GM19238 (cell line): Measurements from ENCODE around the gene PTP4A1.
"Not testable (repeated sequence)": the region's sequence is repeated elsewhere in the genome, so short reads cannot be mapped to it uniquely, and the experiment has no call there.

Experiments
- DNase-seq: peaks from one replicate; pipeline ENCODE4 v3.0.0; 2011; ENCODE audit warnings: low spot score; ENCODE audit not compliant: insufficient read length

PTP4A1 gene

GRCh38 chr6:63582579-63583231 lies 10.4 kb downstream of the PTP4A1 start:
- DNase-seq: no peak

- DNase-seq: no peak
Measured at GRCh38 chr6:63584125-63584514, 11.8 kb downstream of the PTP4A1 start.

- no peak for DNase-seq
Measured at GRCh38 chr6:63584566-63584965, 12.3 kb downstream of the PTP4A1 start.

GRCh38 chr6:63585652-63586051 lies 13.4 kb downstream of the PTP4A1 start:
- DNase-seq: not testable (repeated sequence)

GRCh38 chr6:63589952-63590411 lies 17.7 kb downstream of the PTP4A1 start:
- DNase-seq: no peak

GRCh38 chr6:63592886-63593285 lies 20.6 kb downstream of the PTP4A1 start:
- DNase-seq: no peak

GRCh38 chr6:63597141-63598048 lies 25.1 kb downstream of the PTP4A1 start:
- DNase-seq: no peak

GRCh38 chr6:63598049-63599036 lies 26.1 kb downstream of the PTP4A1 start:
- DNase-seq: peak; percentile 57

- DNase-seq: no peak
Measured at GRCh38 chr6:63599243-63599642, 27.0 kb downstream of the PTP4A1 start.

GRCh38 chr6:63600136-63600535 lies 27.9 kb downstream of the PTP4A1 start:
- no peak for DNase-seq

GRCh38 chr6:63609231-63609630 lies 37.0 kb downstream of the PTP4A1 start:
- no peak for DNase-seq

GRCh38 chr6:63610944-63611343 lies 38.7 kb downstream of the PTP4A1 start:
- no peak for DNase-seq

- DNase-seq: no peak
Measured at GRCh38 chr6:63611560-63611959, 39.3 kb downstream of the PTP4A1 start.

GRCh38 chr6:63615590-63615989 lies 43.3 kb downstream of the PTP4A1 start:
- no peak for DNase-seq
